Right cardiac atrium (tissue), 5 donors: Measurements from ENCODE around the gene MRTFA. TPM values are rescaled to one million over a fixed set of nuclear protein-coding genes. Genes with fewer than 3 reads are reported as not detected.

ENCODE experiments used
- ATAC-seq, 2 donors: fragments of 200-7000 bp; cut with Tn5 transposase; one replicate each; pipeline versions ENCODE4 v1.8.0 to v1.9.1; 2020; ENCODE audit warnings: moderate library complexity in 2 of 2, mild to moderate bottlenecking in 1 of 2
- DNase-seq, 3 donors: peaks; one replicate each; pipeline ENCODE4 v3.0.0-alpha.2; 2020
- H3K27ac ChIP-seq: one replicate; pipeline ENCODE4 v1.5.1; 2013; ENCODE audit warnings: mild to moderate bottlenecking, low read length, control low read depth, moderate library complexity
- H3K27me3 ChIP-seq: one replicate; pipeline ENCODE4 v1.6.1; 2013; ENCODE audit not compliant: control insufficient read depth, insufficient read depth
- H3K4me1 ChIP-seq: one replicate; pipeline ENCODE4 v1.6.1; 2013; ENCODE audit warnings: low read length; ENCODE audit not compliant: control insufficient read depth, insufficient read depth
- H3K4me3 ChIP-seq: one replicate; pipeline ENCODE4 v1.5.1; 2013; ENCODE audit warnings: low read length, control low read depth
- H3K9me3 ChIP-seq: one replicate; pipeline ENCODE4 v1.6.1; 2013; ENCODE audit warnings: low read length; ENCODE audit not compliant: control insufficient read depth
- WGBS: extraction: QIAGEN DNeasy Blood & Tissue Kit; methylation state at CpG from one replicate; pipeline ENCODE4 v1.1.7; 2013; 5-methylcytosine and 5-hydroxymethylcytosine counted together
- intact Hi-C, 4 donors: fragments of 100-400 bp; cut with DNase I; formaldehyde crosslinking; loops; one replicate each; pipeline versions ENCODE4 v1.11.0 to v1.14.0; 2022 to 2023
- polyA plus RNA-seq: library from polyadenylated mRNA; stranded (reverse); fragments of 200-250 nt; gene quantifications from one replicate; pipeline ENCODE4 v1.2.3, GENCODE V29; 2013
- total RNA-seq, 4 donors: library from RNA; stranded (reverse); fragmentation: NEBNext Ultra II Directional; extraction: Animal tissue kit (Norgen Biotek cat#: 25700); gene quantifications; one replicate each; pipeline ENCODE4 v1.2.1, GENCODE V29; 2021
- donor health status: healthy with polysubstance abuse.
- donor health status: DM: no; HTN: yes; CAD: no.
- donor health status: DM: no; HTN: no; CAD: no.
- donor health status: DM: no; HTN: yes; CAD: no; lungs with severe emphysema.
- donor health status: DM: yes; HTN: yes; CAD: no.

Gene MRTFA
- total and polyA plus RNA-seq, 5 donors: 22.2 to 40.2 (median 31.6) TPM

- no peak overlapping the region for H3K27ac ChIP-seq
- intact Hi-C loops: no loop called here
- no peaks in the 10 kb centered on the region for H3K9me3 ChIP-seq
- ATAC-seq (no peak), DNase-seq (peak in 1 of 3 donors; percentile 55)
- no peak overlapping the region for H3K4me3 ChIP-seq
- no peaks in the 10 kb centered on the region for H3K4me1 ChIP-seq
- WGBS: 87% methylated on average over 15 of the region's 15 CpGs
- no peaks in the 10 kb centered on the region for H3K27me3 ChIP-seq
These were observed 236.4 kb downstream of the MRTFA start for GRCh38 chr22:40400159-40400558.

- no peak for DNase-seq
- WGBS: 59% methylated on average over 2 of the region's 2 CpGs
- no peaks in the 10 kb centered on the region for H3K9me3 ChIP-seq
- no peak overlapping the region for H3K4me3 ChIP-seq
- H3K27ac ChIP-seq: no peak overlapping the region
- H3K4me1 ChIP-seq: no peaks in the 10 kb centered on the region
- ATAC-seq: peak in 1 of 2 donors; percentile 28
- no peaks in the 10 kb centered on the region for H3K27me3 ChIP-seq
- intact Hi-C loops: no loop called here
These were observed 236.9 kb downstream of the MRTFA start for GRCh38 chr22:40399621-40400020.

GRCh38 chr22:40397396-40397795, 239.1 kb downstream of the MRTFA start:
- H3K27ac ChIP-seq: no peak overlapping the region
- intact Hi-C loops: no loop called here
- H3K4me1 ChIP-seq: no peaks in the 10 kb centered on the region
- no peaks in the 10 kb centered on the region for H3K27me3 ChIP-seq
- ATAC-seq (peak; percentile 20 to 24), DNase-seq (no peak)
- no peaks in the 10 kb centered on the region for H3K9me3 ChIP-seq
- 40% methylated on average over 1 of the region's 1 CpG for WGBS
- H3K4me3 ChIP-seq: no peak overlapping the region

- no peaks in the 10 kb centered on the region for H3K4me1 ChIP-seq
- intact Hi-C loops: no loop called here
- H3K27me3 ChIP-seq: no peaks in the 10 kb centered on the region
- no peak overlapping the region for H3K27ac ChIP-seq
- ATAC-seq: peak; percentile 73 to 83
- peak in 1 of 3 donors; percentile 55 for DNase-seq
- no peaks in the 10 kb centered on the region for H3K9me3 ChIP-seq
- no peak overlapping the region for H3K4me3 ChIP-seq
- WGBS: 48% methylated on average over 4 of the region's 4 CpGs
These were observed 239.6 kb downstream of the MRTFA start for GRCh38 chr22:40396882-40397281.

- H3K27me3 ChIP-seq: no peaks in the 10 kb centered on the region
- no peaks in the 10 kb centered on the region for H3K4me1 ChIP-seq
- DNase-seq: no peak
- no peak for ATAC-seq
- no peak overlapping the region for H3K27ac ChIP-seq
- intact Hi-C loops: no loop called here
- no peaks in the 10 kb centered on the region for H3K9me3 ChIP-seq
- WGBS: 93% methylated on average over 7 of the region's 7 CpGs
- H3K4me3 ChIP-seq: no peak overlapping the region
These were observed 240.9 kb downstream of the MRTFA start for GRCh38 chr22:40395607-40396006.

- Histone ChIP-seq H3K27me3 (no peaks in the 10 kb centered on the region), H3K27ac (no peak overlapping the region), H3K4me1 (no peaks in the 10 kb centered on the region), H3K4me3 (no peak overlapping the region), H3K9me3 (no peaks in the 10 kb centered on the region)
- intact Hi-C loops: no loop called here
- DNase-seq (no peak), ATAC-seq (no peak)
- 71% methylated on average over 3 of the region's 3 CpGs for WGBS
These were observed 241.9 kb downstream of the MRTFA start for GRCh38 chr22:40394607-40395006.

- Histone ChIP-seq H3K9me3 (no peaks in the 10 kb centered on the region), H3K4me1 (no peaks in the 10 kb centered on the region), H3K27me3 (no peaks in the 10 kb centered on the region), H3K27ac (no peak overlapping the region), H3K4me3 (no peak overlapping the region)
- WGBS: 79% methylated on average over 2 of the region's 2 CpGs
- intact Hi-C loops: no loop called here
- ATAC-seq (no peak), DNase-seq (no peak)
These were observed 243.9 kb downstream of the MRTFA start for GRCh38 chr22:40392618-40393017.

- H3K27ac ChIP-seq: no peak overlapping the region
- DNase-seq (no peak), ATAC-seq (no peak)
- intact Hi-C loops: no loop called here
- WGBS: 80% methylated on average over 2 of the region's 2 CpGs
- no peak overlapping the region for H3K4me3 ChIP-seq
- no peaks in the 10 kb centered on the region for H3K4me1 ChIP-seq
- H3K27me3 ChIP-seq: no peaks in the 10 kb centered on the region
- no peaks in the 10 kb centered on the region for H3K9me3 ChIP-seq
These were observed 245.1 kb downstream of the MRTFA start for GRCh38 chr22:40391417-40391816.

GRCh38 chr22:40388231-40388630, 248.3 kb downstream of the MRTFA start:
- DNase-seq: no peak
- no peak for ATAC-seq
- no peaks in the 10 kb centered on the region for H3K9me3 ChIP-seq
- H3K27ac ChIP-seq: no peak overlapping the region
- H3K4me3 ChIP-seq: no peak overlapping the region
- WGBS: 87% methylated on average over 4 of the region's 4 CpGs
- peaks cover 3% of the 10 kb centered on the region for H3K4me1 ChIP-seq
- no peaks in the 10 kb centered on the region for H3K27me3 ChIP-seq
- intact Hi-C loops: no loop called here

GRCh38 chr22:40387746-40388145, 248.8 kb downstream of the MRTFA start:
- Histone ChIP-seq H3K4me1 (peaks cover 3% of the 10 kb centered on the region), H3K9me3 (no peaks in the 10 kb centered on the region), H3K27me3 (no peaks in the 10 kb centered on the region), H3K27ac (no peak overlapping the region), H3K4me3 (no peak overlapping the region)
- WGBS: 87% methylated on average over 5 of the region's 5 CpGs
- intact Hi-C loops: no loop called here
- ATAC-seq (peak; percentile 50 to 51), DNase-seq (no peak)

- DNase-seq (no peak), ATAC-seq (no peak)
- WGBS: 76% methylated on average over 10 of the region's 10 CpGs
- intact Hi-C loops: no loop called here
- no peak overlapping the region for H3K27ac ChIP-seq
- no peaks in the 10 kb centered on the region for H3K9me3 ChIP-seq
- H3K27me3 ChIP-seq: no peaks in the 10 kb centered on the region
- H3K4me3 ChIP-seq: no peak overlapping the region
- peaks cover 3% of the 10 kb centered on the region for H3K4me1 ChIP-seq
These were observed 251.3 kb downstream of the MRTFA start for GRCh38 chr22:40385036-40385782.

GRCh38 chr22:40383905-40384304, 252.6 kb downstream of the MRTFA start:
- ATAC-seq (no peak), DNase-seq (no peak)
- H3K9me3 ChIP-seq: no peaks in the 10 kb centered on the region
- H3K27ac ChIP-seq: no peak overlapping the region
- WGBS: 67% methylated on average over 3 of the region's 3 CpGs
- H3K4me3 ChIP-seq: no peak overlapping the region
- intact Hi-C loops: no loop called here
- no peaks in the 10 kb centered on the region for H3K27me3 ChIP-seq
- peaks cover 3% of the 10 kb centered on the region for H3K4me1 ChIP-seq
